ENCODE measurements around the gene PRR14L.

- TF ChIP-seq, protein P1, sequence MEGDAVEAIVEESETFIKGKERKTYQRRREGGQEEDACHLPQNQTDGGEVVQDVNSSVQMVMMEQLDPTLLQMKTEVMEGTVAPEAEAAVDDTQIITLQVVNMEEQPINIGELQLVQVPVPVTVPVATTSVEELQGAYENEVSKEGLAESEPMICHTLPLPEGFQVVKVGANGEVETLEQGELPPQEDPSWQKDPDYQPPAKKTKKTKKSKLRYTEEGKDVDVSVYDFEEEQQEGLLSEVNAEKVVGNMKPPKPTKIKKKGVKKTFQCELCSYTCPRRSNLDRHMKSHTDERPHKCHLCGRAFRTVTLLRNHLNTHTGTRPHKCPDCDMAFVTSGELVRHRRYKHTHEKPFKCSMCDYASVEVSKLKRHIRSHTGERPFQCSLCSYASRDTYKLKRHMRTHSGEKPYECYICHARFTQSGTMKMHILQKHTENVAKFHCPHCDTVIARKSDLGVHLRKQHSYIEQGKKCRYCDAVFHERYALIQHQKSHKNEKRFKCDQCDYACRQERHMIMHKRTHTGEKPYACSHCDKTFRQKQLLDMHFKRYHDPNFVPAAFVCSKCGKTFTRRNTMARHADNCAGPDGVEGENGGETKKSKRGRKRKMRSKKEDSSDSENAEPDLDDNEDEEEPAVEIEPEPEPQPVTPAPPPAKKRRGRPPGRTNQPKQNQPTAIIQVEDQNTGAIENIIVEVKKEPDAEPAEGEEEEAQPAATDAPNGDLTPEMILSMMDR (conservative IDR thresholded peaks at IDR 0.05; ENCODE audit: low read length): no peak
- no peak for TF ChIP-seq EZH2phosphoT487 (IDR thresholded peaks at IDR 0.05; ENCODE audit: borderline replicate concordance)
Measured at GRCh38 chr22:31637447-31637890, 112.5 kb downstream of the PRR14L start.

Measured in Loucy (cell line).